GM18508 (cell line): ENCODE measurements around the gene MYO15B.

Experiments
- ATAC-seq: cut with Tn5 transposase; IDR thresholded peaks from one replicate; pipeline ENCODE4 v1.9.1; 2021; ENCODE audit warnings: moderate number of reproducible peaks; ENCODE audit not compliant: insufficient read depth, unreplicated experiment

MYO15B gene

DNA sequence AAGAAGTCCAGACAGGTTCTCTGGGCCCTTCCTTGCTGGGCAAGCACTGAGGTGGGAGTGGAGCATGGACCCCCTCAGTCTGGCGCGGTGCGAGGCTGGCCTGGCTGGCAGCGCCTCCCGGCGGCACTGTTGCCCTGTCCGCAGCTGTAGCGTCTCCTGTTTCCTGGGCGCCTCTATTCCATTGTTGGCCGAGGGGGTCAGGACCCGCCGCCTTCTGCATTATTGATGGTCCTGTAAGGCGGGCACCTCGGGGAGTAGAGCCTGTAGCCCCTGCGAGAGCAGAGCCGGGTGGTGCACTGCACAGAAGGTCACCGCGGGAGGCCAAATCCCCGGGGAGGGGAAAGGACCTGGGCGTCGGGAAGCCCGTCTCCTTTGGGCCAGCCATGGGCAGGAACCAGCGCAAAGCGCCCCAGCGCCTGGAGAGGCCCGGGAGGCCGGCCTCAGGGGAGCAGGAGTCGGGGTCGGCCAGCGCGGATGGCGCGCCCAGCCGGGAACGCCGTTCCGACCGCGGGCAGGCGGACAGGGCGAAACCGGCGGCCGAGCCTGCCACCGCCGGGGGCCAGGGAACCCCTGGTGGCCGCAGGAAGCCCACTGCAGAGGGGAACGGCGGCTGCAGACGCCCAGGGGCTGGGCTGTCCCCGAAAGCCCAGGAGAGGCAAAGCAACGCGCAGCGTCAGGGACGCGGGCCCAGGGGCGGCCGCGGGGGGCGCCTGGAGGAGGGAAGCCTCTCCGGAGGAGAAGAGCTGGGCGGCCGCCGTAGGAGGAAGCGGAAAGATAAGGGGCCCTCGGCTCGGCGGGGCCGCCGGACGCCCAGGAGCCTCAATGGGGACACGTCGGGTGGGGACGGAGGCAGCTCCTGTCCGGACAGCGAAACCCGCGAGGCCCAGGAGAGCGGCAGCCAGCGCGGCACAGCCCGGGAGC, at the start of gene MYO15B:
Gene MYO15B, plus strand, starts transcription at position 126 of the 921 bp plus-strand sequence. Its CDS starts 258 bp downstream, at position 384.
- ATAC-seq = no peak

DNA sequence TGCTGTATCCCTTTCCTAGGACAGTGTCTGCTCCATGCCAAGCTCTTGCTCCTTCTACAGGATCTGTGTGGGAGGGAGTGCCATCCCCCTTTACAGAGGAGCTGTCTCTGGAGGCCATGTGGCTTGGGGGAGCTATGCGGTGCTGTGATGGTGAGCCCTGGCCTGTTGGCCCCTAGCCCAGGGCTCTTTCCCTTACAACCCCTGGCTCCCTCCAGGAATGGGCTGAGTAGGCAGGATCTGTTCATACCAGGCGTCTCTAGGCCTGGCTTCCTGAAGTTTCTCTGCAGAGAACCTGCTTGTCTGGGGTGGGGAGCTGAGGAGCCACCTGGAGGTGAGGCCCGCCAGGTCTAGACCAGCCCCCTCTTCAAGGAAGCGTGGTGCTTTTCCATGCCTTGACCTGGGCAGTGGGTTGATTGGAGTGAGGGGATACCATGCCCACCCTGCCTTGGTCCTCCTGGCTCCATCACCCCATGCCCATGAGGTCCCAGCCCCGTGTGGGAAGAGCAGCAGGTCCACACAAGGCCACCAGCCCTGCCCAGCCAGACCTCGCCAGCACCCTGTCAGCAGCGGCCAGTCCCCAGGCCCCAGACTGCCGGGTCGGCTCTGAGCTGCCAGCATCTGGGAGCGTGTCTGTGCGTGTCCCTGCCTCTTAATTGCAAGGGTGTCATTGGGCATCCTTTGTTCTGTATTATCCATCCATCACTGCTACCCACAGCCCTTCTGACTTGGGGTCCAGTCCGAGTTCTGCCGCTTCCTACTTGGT, 47.5 kb upstream of the MYO15B start:
- no peak for ATAC-seq

DNA sequence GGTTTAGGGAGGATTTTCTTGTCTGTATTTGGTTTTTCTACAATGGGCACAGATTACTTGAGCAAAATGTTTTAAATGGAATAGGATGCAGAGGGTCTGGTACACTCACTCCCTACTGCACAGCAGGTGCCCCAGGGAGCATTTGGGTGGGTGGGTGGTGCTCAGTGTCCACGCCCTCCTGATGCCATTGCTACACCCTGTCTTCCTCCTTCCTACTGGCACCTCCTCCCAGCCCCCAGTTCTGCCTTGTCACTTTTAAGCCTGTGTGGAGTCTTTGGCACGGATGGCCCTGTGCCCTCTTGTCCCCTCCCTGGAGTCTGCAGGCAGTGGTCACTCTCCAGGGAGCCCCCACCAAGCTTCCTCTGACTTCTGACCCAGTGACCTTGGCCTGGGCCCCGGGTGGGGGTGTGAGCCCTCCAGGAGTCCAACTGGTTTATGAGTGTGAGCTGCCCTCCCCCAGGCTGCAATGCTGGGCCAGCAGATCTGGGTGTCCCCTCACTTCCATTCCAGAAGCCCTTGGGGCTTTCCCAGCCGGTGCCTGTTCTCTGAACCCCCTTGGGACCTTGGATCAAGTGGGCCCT, 46.6 kb upstream of the MYO15B start:
- ATAC-seq = no peak

DNA sequence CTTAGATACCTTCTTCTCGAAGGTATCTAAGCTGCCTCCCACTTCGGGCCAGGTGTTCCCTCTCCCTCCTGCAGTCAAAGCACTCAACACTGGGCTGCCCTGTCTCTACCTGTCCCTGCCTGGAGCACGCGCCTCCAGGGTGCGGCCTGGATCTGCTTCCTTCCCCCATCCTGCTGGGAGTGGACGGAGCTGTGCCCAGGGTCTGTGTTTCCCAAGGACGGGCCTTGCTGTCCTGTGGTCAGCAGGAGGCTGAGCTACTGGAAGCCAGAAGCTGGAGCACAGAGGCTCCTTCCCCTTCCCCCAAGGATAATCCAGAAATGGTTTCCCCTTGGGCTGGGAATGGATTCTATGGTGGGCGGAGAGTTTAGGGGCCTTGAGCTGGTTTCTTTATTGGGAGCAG, 45.4 kb upstream of the MYO15B start:
- no peak for ATAC-seq

DNA sequence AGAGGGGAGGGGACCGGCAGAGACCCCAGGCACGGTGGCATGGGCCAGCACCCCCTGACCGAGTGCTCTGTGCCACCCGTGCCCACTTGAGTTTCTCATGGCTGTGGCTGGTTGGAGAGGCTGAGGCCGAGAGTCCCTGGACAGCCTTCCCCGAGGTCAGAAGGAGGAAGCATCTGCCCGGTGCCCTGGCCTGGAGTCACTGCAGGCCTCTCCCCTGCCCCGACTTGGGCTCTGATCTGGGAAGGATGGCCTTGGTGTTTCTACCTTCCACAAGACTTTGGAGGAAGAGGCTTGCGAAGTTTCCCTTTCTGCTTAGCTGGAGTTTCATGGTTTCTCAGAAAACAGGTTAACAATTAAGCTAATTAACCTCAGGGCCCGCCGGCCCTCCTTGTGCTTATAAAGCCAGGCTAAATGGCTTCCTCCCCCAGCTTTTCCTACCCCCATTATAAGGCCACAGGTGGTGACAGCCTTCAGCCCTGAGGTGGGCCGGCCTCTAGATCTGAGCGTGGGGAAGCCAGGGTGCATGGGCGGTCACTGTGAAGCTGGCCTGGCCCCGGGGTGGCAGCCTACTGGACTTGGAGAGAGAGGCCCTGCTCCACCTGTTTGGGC, 44.8 kb upstream of the MYO15B start:
- no peak for ATAC-seq

DNA sequence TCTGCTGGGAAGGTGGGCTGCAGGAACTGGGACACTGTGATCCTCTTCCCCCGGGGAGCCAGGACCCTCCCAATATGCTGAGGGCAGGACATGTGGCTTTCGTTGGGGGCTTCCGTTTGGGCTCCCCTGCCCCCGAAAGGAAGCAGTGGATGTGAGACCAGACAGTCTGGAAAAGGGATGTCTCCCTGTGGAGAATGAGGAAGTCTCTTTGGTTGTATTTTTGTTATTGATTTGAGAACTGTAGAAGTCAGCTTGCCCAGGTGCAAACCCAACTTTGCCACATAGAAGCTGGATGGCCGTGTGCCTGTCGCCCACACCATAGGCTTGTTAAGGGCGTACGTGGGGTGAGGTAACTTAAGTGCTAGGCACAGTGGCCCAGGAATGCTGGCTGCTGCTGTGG, 43.4 kb upstream of the MYO15B start:
- ATAC-seq = no peak

DNA sequence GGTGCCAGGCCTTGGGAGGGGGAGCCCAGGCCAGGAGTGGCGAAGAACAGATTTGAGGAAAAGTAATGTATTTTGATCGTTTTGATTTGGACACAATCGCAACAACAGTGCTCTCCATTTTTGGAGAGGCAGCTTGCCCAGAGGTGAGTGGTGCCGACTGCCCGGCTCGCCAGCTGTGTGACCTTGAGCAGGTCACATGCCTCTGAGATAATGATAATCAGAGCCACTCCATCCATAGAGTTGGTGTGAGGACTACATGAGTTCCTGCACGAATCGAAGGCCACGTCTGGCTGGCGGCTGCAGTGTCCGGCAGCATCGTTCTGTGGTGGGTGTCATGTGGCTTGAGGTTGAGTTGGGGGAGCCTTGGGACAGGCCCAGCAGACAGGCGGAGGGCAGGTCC, 41.4 kb upstream of the MYO15B start:
- ATAC-seq = no peak

DNA sequence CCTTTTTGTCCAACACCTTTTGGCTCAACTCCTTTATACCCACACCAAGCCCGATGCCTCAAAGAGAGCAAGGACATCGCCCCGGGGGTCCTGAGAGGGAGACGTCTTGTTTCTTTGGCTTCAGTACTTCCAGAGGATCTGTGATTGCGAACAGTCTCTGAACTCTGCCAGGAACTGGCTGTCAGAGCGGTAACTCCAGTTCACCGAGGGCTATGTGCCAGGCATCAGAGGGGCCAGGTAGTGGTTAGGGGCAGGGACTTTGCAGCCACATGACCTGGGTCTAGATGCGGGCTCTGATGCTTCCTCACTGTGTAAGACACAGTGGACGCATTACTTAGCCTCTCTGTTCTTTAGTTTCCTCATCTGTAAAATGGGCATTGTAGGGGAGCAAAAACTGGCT, 40.5 kb upstream of the MYO15B start:
- ATAC-seq = no peak

DNA sequence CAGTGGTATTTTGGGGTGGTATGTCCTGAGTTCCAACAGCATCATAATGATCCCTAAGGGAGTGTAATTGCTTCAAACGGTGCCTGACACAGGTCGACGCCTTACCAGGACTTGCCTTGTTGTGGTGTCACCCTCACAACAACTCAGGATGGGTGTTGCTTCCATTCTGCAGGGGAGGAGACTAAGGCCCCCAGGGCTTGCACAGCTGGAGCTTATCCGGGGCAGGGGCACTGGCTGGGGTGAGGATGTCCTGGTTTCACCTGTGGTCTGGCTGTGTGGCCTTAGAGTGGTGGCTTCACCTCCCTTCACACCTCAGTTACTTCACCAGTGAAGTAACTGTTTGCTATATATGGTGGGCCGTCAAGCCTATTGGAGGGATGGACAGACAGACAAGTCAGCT, 38.8 kb upstream of the MYO15B start:
- ATAC-seq = no peak

DNA sequence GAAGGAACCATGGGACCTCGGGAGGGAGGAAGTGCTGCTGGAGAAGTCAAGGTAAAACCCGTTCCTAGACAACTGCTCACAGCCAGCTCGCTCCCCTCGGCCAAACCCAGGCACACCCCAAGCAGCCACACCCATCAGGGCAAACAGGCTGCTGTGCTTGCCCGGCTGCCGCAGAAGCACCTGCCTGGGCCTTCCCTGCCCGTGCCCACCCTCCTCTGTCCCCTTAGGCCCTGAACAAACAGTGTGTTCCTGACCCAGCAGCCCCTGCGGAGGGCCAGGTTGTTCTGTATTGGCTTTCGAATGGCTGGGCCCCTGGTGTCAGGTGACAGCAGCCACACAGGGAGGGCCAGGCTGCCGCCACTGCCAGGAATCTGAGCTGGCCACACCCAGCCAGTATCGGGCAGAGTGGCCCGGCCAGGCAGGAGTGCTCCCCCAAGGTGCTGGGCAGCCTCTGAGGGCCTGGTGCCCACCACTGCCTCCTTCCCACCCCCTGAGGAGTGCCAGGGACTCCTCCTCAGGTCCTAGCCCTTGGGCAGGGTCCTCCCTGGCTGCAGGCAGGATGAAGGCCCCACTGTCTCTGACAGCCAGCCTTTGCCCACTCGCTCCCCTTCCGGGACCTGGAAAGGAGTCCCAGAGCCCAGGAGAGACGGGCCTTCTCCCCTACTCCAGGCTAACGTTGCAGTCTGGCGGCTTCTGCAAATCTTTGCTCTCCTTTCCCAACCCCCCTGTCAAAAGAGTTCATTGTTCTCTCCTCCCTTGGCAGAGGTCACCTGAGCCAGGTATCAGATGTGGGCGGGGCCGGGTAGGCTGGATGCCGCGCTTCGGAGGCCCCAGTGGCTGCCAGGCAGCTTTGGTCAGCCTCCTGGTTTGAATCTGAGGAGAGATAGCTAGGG, 38.1 kb upstream of the MYO15B start:
- ATAC-seq = no peak

DNA sequence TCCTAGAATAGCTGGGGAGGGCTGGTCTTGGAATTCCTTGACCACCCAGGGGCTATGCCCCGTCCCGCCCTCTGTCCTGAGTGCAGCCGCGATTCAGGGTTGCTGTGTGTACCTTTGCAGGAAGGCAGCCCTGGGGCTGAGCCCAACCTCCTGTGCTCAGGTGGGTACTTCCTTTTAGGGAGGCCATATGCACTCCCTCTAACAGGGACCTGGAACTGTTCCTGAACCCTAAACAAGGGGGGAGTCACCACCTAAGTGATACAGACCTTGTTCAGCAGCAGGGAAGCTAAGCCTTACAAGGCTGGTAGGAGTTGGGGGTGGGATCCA, 37.5 kb upstream of the MYO15B start:
- ATAC-seq = no peak

DNA sequence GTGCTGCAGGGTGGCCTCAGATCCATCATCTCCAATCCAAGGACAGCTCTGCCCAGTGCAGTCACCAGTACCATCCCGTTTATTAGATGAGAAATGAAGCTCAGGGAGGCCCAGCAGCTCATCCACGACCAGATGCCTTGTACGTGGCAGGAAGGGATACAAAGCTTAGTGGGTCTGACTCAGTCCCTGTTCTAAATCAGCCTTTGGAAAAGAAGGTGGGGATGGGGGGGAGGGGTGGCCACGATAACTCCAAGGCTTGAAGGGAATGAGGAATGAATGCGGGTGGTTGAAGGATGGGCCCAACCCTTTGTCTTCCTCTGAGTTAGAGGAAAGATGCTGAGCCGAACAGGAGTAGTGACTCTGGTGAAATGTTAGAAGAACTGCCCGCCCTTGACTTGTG, 36.3 kb upstream of the MYO15B start:
- ATAC-seq = no peak

DNA sequence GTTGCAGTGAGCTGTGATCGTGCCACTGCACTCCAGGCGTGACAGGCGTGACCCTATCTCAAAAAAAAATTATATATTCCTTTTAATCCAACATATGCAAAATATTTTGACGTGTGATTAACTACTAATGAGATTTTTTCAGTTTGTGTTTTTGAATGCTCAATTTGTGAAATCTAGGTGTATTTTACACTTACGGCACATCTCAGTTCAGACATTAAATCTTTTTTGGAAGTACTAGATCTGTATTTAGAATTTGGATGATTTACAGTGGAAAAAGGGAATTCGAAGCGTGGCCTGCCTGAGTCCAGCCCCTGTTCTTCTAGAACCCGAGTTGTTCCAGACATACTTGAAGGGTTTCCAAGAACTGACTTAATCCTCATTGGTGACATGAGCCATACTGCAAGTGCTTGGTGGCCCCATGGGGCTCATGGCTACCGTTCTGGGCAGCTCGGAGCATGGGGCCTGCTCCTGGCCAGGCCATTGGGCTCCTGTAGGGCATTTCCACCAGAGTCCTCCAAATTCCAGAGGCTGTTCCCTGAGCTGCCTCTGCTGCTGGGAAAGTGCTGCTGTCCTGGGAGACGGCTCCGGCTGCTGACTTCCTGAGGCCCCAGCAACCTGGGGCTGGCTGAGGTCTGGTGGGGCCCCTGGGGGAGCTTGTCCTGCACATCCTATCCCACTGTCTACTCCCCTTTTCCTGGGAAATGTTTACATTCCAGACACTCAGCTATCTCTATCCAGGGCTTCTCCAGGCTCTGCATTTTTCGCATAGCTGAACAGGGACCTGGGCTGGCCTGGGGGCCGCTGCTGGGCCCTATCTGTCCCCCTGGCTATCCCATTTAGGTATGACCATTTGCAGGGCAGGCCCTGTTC, 34.9 kb upstream of the MYO15B start:
- no peak for ATAC-seq

DNA sequence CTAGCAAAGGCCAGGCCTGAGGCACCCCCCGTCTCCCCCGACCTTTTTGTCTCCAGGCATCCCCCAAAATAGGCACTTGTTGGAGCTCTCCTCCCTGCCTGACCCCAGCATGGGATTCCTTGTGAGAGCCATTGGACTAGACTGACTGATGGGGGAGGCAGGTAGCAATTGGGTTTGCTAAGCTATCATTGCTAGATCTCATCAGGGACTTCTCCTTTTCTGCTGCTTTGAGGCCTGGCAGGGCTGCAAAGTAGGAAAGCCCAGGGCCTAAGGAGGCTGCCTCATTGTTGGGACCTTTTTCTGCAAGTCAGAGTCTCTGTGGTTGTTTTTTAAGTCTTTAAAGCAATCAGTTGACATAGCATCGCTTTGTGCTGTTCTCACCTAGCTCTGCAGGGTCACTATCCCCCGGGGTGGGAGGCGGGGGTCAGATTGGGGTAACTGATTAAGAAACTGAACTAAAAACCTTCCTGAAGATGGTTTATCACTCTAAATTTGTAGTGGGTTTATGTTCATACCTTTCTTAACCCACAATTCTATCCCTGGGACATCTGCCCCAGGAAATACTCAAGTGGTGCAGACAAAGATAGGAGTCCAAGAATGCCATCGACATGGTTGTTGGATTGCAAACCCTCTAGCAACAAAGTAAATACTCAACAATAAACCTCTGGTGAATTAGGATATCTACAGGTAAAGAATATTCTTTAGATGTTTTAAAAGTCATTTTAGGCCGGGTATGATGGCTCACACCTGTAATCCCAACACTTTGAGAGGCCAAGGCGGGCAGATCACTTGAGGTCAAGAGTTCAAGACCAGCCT, 34.1 kb upstream of the MYO15B start:
- ATAC-seq = no peak

DNA sequence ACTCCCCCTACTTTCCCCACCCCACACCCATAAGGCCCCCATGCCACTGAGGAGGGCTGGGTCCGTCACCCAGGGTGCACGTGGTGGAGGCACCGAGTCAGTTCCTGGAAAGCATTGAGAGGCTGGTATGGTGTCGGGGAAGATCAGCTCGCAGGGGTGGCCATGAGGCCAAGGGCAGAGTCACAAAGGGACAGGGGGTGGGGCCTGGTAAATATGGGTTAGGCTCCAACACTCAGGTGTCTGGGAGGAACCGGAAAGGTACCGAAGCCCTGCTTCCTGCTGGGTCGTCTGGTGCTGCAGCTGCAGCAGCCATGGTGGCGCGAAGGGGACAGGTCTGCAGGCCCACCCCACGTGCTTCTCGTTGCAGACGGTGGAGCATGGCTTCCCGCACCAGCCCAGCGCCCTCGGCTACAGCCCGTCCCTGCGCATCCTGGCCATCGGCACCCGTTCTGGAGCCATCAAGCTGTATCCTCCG, 31.9 kb upstream of the MYO15B start:
- no peak for ATAC-seq

DNA sequence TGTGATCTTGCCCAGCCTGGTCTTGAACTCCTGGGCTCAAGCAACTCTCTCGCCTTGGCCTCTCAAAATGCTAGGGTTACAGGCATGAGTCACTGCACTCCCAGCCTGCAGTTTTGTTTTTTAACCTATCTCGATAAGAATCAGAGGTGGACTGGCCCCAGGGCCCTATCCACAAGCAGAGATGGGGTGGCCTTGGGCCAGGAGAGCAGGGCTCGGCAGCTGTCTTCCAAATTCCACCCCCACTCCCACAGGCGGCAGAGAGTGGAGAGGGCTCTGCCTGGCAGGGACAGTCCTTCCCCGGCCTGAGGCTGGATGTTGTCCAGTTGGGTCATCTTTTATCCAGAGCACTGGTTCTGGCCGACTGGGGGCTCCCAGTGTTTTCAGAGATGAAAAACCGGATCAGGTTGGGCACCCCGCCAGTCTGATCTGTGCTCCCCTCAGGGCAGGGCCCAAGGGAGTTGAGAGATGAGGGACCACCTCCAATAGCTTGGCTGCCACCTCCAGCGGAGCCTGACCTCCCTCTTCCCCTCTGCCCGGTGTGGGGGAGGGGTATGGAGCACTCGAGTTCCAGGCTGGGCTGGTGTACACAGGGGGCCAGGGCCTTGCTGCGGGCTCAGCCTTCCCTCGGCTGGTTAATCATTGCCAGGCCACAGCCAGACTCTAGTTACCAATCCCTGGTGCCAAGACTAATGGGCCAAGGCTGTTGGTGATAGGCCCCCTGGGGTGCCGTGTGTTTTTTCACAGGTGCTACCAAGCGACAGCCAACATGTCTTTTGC, 30.3 kb upstream of the MYO15B start:
- no peak for ATAC-seq
